ENCODE results near the gene CCDC150. TPM values are rescaled to one million over a fixed set of nuclear protein-coding genes. Genes with fewer than 3 reads are reported as not detected.

Gene CCDC150
- total and polyA plus RNA-seq, 10 donors = 0.54 to 6.8 (median 1.8) TPM

DNA sequence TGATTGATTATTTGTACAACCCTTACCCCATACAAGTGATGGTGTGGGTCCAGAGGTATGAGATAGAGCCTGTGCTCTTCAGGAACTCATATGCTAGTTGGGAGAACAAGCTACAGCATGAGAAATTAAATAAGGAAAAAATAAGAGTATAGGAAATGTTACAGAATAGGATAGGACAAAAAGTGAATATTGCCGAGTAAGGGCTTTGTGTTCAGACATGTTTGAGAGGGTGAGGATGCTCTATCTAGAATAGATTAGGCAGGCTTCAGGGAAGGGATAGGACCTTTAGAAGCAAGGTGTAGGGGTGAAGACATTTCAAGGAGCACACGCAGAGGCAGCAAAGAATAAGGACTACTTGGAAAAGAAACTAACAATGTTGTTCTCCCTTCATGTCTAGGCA is 17.8 kb downstream of the CCDC150 start:
- no peak overlapping the region for H3K27ac ChIP-seq
- H3K4me1 ChIP-seq = no peaks in the 10 kb centered on the region
- no peak overlapping the region for H3K4me3 ChIP-seq
- WGBS, 5 donors = 95 to 100% (median 97%) methylated on average over 2 of the region's 2 CpGs
- intact Hi-C loops (cut with DNase I; ENCODE audit: low total_unique reads) = no loop called here
- no peak for DNase-seq
- H3K9me3 ChIP-seq = peaks cover 2 to 24% (median 17%) of the 10 kb centered on the region in 8 donors
- no peaks in the 10 kb centered on the region for H3K27me3 ChIP-seq (replicated peaks in 1 of 7)
- H3K36me3 ChIP-seq = no peaks in the 10 kb centered on the region
- TF ChIP-seq POLR2AphosphoS5 (IDR thresholded peaks at IDR 0.05) (no peak), POLR2A (IDR thresholded peaks at IDR 0.05) (no peak), CTCF (IDR thresholded peaks at IDR 0.05 in 8 of 11, conservative IDR thresholded peaks at IDR 0.05 in 3 of 11) (no peak)

DNA sequence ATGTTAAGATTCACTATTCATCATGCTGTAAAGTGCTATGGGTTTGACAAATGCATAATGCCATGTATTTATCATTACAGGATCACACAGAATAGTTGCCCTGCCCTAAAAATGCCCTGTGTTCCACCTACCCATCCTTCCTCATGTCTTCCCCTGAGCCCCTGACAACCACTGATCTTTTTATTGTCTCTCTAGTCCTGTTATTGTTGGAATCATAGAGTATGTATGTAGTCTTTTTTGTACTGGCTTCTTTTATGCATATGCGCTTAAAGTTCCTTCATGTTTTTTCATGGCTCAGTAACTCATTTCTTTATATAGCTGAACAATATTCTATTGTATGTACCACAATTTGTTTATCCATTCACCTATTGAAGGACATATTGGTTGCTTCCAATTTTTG is 20.3 kb downstream of the CCDC150 start:
- no peaks in the 10 kb centered on the region for H3K4me1 ChIP-seq
- intact Hi-C loops (cut with DNase I; ENCODE audit: low total_unique reads) = no loop called here
- WGBS, 5 donors = 95 to 100% (median 98%) methylated on average over 1 of the region's 1 CpG
- no peak for DNase-seq
- no peaks in the 10 kb centered on the region for H3K27me3 ChIP-seq (replicated peaks in 1 of 7)
- H3K36me3 ChIP-seq = no peaks in the 10 kb centered on the region
- no peak overlapping the region for H3K4me3 ChIP-seq
- TF ChIP-seq CTCF (IDR thresholded peaks at IDR 0.05 in 8 of 11, conservative IDR thresholded peaks at IDR 0.05 in 3 of 11) = no peak
- H3K27ac ChIP-seq = no peak overlapping the region
- H3K9me3 ChIP-seq = peaks cover 0 to 3% (median 0%) of the 10 kb centered on the region in 8 donors

- no peak for TF ChIP-seq POLR2AphosphoS5 (IDR thresholded peaks at IDR 0.05)
- TF ChIP-seq POLR2A (IDR thresholded peaks at IDR 0.05) = no peak
- no peak for TF ChIP-seq CTCF (IDR thresholded peaks at IDR 0.05 in 8 of 11, conservative IDR thresholded peaks at IDR 0.05 in 3 of 11)
- H3K27ac ChIP-seq = no peak overlapping the region
- no peaks in the 10 kb centered on the region for H3K36me3 ChIP-seq
- no peaks in the 10 kb centered on the region for H3K27me3 ChIP-seq (replicated peaks in 1 of 7)
- WGBS, 5 donors = 93 to 99% (median 95%) methylated on average over 3 of the region's 3 CpGs
- no peaks in the 10 kb centered on the region for H3K4me1 ChIP-seq
- DNase-seq = no peak
- intact Hi-C loops (cut with DNase I; ENCODE audit: low total_unique reads) = no loop called here
- peaks cover 0 to under 1% (median 0%) of the 10 kb centered on the region in 8 donors for H3K9me3 ChIP-seq
- H3K4me3 ChIP-seq = no peak overlapping the region
These were observed 20.7 kb downstream of the CCDC150 start for GRCh38 chr2:196660244-196660643.

- H3K4me3 ChIP-seq = no peak overlapping the region
- intact Hi-C loops (cut with DNase I; ENCODE audit: low total_unique reads) = no loop called here
- H3K36me3 ChIP-seq = no peaks in the 10 kb centered on the region
- TF ChIP-seq POLR2A (IDR thresholded peaks at IDR 0.05) (no peak), CTCF (IDR thresholded peaks at IDR 0.05 in 8 of 11, conservative IDR thresholded peaks at IDR 0.05 in 3 of 11) (no peak), POLR2AphosphoS5 (IDR thresholded peaks at IDR 0.05) (no peak)
- H3K4me1 ChIP-seq = no peaks in the 10 kb centered on the region
- H3K9me3 ChIP-seq = no peaks in the 10 kb centered on the region
- no peak overlapping the region for H3K27ac ChIP-seq
- no peaks in the 10 kb centered on the region for H3K27me3 ChIP-seq (replicated peaks in 1 of 7)
- DNase-seq = no peak
These were observed 30.8 kb downstream of the CCDC150 start for GRCh38 chr2:196670342-196670741.
